GM21526 (cell line): ENCODE measurements around the gene DGKA.
A peak's percentile ranks its signal among the peaks of the same experiment; 100 is the strongest.
"Not testable (repeated sequence)": the region's sequence is repeated elsewhere in the genome, so short reads cannot be mapped to it uniquely, and the experiment has no call there.

ENCODE experiments used
- ATAC-seq: cut with Tn5 transposase; IDR thresholded peaks from one replicate; pipeline ENCODE4 v1.9.1; 2021; ENCODE audit warnings: moderate library complexity; ENCODE audit not compliant: unreplicated experiment, low FRiP score

Gene DGKA

GRCh38 chr12:55995366-55995765, 64.4 kb downstream of the DGKA start:
- ATAC-seq, result no peak

- no peak for ATAC-seq
Measured at GRCh38 chr12:55996201-55996714, 65.3 kb downstream of the DGKA start.

GRCh38 chr12:55996715-55997534, 66.0 kb downstream of the DGKA start, which contains the start of gene SUOX:
SUOX (plus strand) TSS chr12:55997276; CDS start chr12:56002222, 4,946 bp downstream.
- peak; percentile 98 for ATAC-seq

GRCh38 chr12:55997535-55997859, 66.5 kb downstream of the DGKA start:
- ATAC-seq, result no peak

- ATAC-seq, result not testable (repeated sequence)
Measured at GRCh38 chr12:55999522-55999921, 68.6 kb downstream of the DGKA start.

GRCh38 chr12:55999999-56000540, 69.1 kb downstream of the DGKA start:
- ATAC-seq, result not testable (repeated sequence)

GRCh38 chr12:56001487-56002100, 70.6 kb downstream of the DGKA start:
- no peak for ATAC-seq

- not testable (repeated sequence) for ATAC-seq
Measured at GRCh38 chr12:56003376-56003775, 72.4 kb downstream of the DGKA start.
